Measurements from ENCODE around the gene LCE7A. TPM values are rescaled to one million over a fixed set of nuclear protein-coding genes. Genes with fewer than 3 reads are reported as not detected.

Gene LCE7A
- total RNA-seq, 1 donor from 2014 or later, result not detected

- no peak for TF ChIP-seq CTCF (conservative IDR thresholded peaks at IDR 0.05; ENCODE audit: low read depth, low read length)
- H3K4me3 ChIP-seq (ENCODE audit: low read depth, low read length), result no peak overlapping the region
- no peak for DNase-seq (ENCODE audit: low read depth)
Observed at GRCh38 chr1:152836870-152837269, 22.9 kb upstream of the LCE7A start.

DNA sequence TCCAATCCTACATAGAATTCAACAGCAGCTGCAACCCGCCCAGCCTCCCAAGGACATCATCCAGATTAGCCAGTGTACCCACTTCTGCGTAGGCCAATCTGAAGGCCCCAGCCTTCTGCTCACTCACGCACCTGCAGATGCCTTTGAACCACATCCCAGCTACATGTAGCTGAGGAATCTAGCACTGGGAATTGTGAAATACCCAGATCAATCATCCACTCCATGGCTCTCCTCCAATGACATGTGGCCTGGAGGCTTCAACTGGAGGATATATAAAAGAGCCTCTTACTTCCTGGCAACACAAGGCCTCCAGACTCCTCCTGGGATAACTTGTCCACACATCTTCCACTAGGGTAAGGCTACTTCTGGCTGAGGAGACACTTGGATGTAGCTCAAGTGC, 17.2 kb upstream of the LCE7A start, which contains the start of gene LCE6A:
TSS of gene LCE6A (plus strand) at position 301 of the 400 bp plus-strand sequence. CDS start 665 bp downstream, outside the sequence.
- no peak for DNase-seq (ENCODE audit: low read depth)
- H3K4me3 ChIP-seq (ENCODE audit: low read depth, low read length), result no peak within 1 kb of the TSS
- TF ChIP-seq CTCF (conservative IDR thresholded peaks at IDR 0.05; ENCODE audit: low read depth, low read length), result no peak

DNA sequence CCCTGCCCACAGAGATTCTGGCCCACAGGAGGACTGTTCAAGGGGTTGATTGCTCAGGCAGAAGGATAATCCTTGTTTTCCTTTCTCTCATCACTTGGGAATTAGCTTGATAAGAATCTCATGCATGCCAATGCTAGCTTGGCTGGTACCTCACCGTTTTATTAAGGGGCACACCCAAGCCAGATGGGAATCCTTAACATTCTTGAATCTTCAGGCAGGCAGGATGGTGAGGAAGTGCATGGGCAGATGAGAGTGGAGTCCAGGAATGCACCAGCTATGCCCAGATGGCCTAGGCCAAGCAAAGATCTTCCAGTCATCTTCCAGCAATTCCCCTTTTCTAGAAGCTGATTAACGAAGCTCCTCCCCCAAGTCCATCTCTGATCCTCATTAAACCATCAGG, 4.1 kb upstream of the LCE7A start:
- TF ChIP-seq CTCF (conservative IDR thresholded peaks at IDR 0.05; ENCODE audit: low read depth, low read length), result no peak
- no peak for DNase-seq (ENCODE audit: low read depth)
- no peak overlapping the region for H3K4me3 ChIP-seq (ENCODE audit: low read depth, low read length)

DNA sequence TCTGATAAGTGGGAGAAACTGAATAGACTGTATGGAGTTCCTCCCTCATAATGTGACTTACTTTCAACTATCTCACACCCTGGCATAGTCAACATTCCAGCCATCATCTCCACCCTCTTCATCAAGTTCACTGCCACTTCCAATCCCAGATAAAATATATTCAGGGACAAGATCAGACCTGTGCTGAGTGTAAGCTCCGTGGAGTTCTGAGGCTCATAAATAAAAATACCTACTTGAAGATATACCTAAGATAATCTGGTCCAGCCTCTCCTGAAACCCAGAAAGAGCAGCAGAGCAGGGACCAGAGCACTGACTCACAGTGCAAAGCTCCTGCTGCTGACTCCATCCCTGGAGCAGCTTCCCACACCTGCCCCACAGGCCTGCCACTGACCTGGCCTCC, 1.7 kb upstream of the LCE7A start:
- DNase-seq (ENCODE audit: low read depth), result no peak
- no peak for TF ChIP-seq CTCF (conservative IDR thresholded peaks at IDR 0.05; ENCODE audit: low read depth, low read length)
- H3K4me3 ChIP-seq (ENCODE audit: low read depth, low read length), result no peak overlapping the region

DNA sequence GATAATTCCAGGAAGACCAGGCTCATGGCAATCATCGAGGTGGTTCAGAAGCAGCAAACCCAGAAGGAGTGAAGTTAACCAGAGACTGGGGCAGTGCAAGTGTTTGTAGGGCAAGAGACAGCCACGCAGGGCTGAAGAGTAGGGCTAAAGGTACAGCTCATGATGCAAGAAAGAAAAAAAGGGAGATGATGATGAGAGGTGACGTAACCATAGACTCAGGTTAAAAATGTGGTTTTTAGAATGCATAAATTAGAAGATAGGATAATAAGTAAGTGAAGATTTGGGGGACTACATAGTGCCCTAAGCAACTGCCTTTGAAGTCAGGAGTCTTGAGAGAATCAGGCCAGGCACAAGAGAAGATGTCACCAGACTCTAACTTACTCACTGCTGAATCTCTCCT, 333 bp downstream of the LCE7A start:
- no peak for TF ChIP-seq CTCF (conservative IDR thresholded peaks at IDR 0.05; ENCODE audit: low read depth, low read length)
- no peak for DNase-seq (ENCODE audit: low read depth)

GRCh38 chr1:152861374-152861773, 1.6 kb downstream of the LCE7A start:
- no peak for DNase-seq (ENCODE audit: low read depth)
- TF ChIP-seq CTCF (conservative IDR thresholded peaks at IDR 0.05; ENCODE audit: low read depth, low read length), result no peak
- H3K4me3 ChIP-seq (ENCODE audit: low read depth, low read length), result no peak overlapping the region

More for the DNA sequence above, 333 bp downstream of the LCE7A start:
- H3K4me3 ChIP-seq (ENCODE audit: low read depth, low read length), result no peak overlapping the region

- no peak overlapping the region for H3K4me3 ChIP-seq (ENCODE audit: low read depth, low read length)
- no peak for DNase-seq (ENCODE audit: low read depth)
- TF ChIP-seq CTCF (conservative IDR thresholded peaks at IDR 0.05; ENCODE audit: low read depth, low read length), result no peak
Observed at GRCh38 chr1:152864443-152864842, 4.6 kb downstream of the LCE7A start.

All from epithelial cell of proximal tubule (primary cell).